Thoracic aorta (tissue), 2 donors: Measurements from ENCODE around the gene PLEKHG4. TPM values are rescaled to one million over a fixed set of nuclear protein-coding genes. Genes with fewer than 3 reads are reported as not detected.

Source experiments
- ATAC-seq: fragments of 150-250 bp; one replicate; pipeline ENCODE4 v1.8.0; 2017; ENCODE audit warnings: low read depth; ENCODE audit not compliant: insufficient number of reproducible peaks, low FRiP score
- DNase-seq: peaks from one replicate; pipeline ENCODE4 v3.0.0-alpha.2; 2020; ENCODE audit warnings: low spot score
- H3K27ac ChIP-seq, 2 donors: fragments of 200-600 bp; sonication (generic); 1 replicate in 1 of 2; 2 replicates in 1 of 2; pipeline ENCODE4 v1.5.1; 2016; ENCODE audit warnings: mild to moderate bottlenecking in 2 of 2, moderate library complexity in 2 of 2
- H3K27me3 ChIP-seq: fragments of 200-600 bp; sonication (generic); replicated peaks from 2 replicates; pipeline ENCODE4 v1.6.0; 2016; ENCODE audit warnings: mild to moderate bottlenecking; ENCODE audit not compliant: insufficient read depth
- H3K36me3 ChIP-seq: fragments of 200-600 bp; sonication (generic); one replicate; pipeline ENCODE4 v1.5.1; 2016
- H3K4me1 ChIP-seq, 2 donors: fragments of 200-600 bp; sonication (generic); 1 replicate in 1 of 2; 2 replicates in 1 of 2; pipeline versions ENCODE4 v1.5.1 to v1.6.0; 2016; ENCODE audit warnings: low read depth in 2 of 2, mild to moderate bottlenecking in 1 of 2; ENCODE audit not compliant: control insufficient read depth in 1 of 2
- H3K4me3 ChIP-seq: fragments of 200-600 bp; sonication (generic); 2 replicates; pipeline ENCODE4 v1.5.1; 2016; ENCODE audit warnings: mild to moderate bottlenecking
- H3K9me3 ChIP-seq: fragments of 200-600 bp; sonication (generic); 2 replicates; pipeline ENCODE4 v1.5.1; 2016
- CTCF ChIP-seq: fragments of 200-600 bp; sonication (generic); IDR thresholded peaks from one replicate; pipeline ENCODE4 v1.5.1; 2019; ENCODE audit warnings: antibody characterized with exemption
- total RNA-seq, 2 donors: library from RNA; depleted of rRNA; stranded (reverse); fragments of >200 nt; gene quantifications; one replicate each; pipeline versions ENCODE4 v1.1.0 to v1.2.3, GENCODE V29; 2016

The PLEKHG4 gene
- total RNA-seq, 2 donors from 2014 or later, result 3.1 to 15.6 TPM

- Histone ChIP-seq H3K27me3 (no peaks in the 10 kb centered on the region), H3K36me3 (peaks cover 66% of the 10 kb centered on the region), H3K4me1 (no peaks in the 10 kb centered on the region), H3K27ac (no peak overlapping the region), H3K4me3 (no peak overlapping the region), H3K9me3 (no peaks in the 10 kb centered on the region)
- DNase-seq (no peak), ATAC-seq (no peak)
- TF ChIP-seq CTCF, result no peak
Measured at GRCh38 chr16:67234180-67234597, 45.1 kb upstream of the PLEKHG4 start.

- no peak for DNase-seq
- Histone ChIP-seq H3K9me3 (no peaks in the 10 kb centered on the region), H3K27ac (no peak overlapping the region), H3K27me3 (no peaks in the 10 kb centered on the region), H3K36me3 (peaks cover 48% of the 10 kb centered on the region), H3K4me3 (no peak overlapping the region), H3K4me1 (peaks cover 4 to 11% of the 10 kb centered on the region in 2 donors)
- no peak for TF ChIP-seq CTCF
- ATAC-seq, result no peak
Measured at GRCh38 chr16:67235816-67236562, 43.3 kb upstream of the PLEKHG4 start.

GRCh38 chr16:67236563-67237395, 42.6 kb upstream of the PLEKHG4 start:
- H3K27me3 ChIP-seq, result no peaks in the 10 kb centered on the region
- peaks cover 41% of the 10 kb centered on the region for H3K36me3 ChIP-seq
- peaks cover 11 to 19% of the 10 kb centered on the region in 2 donors for H3K4me1 ChIP-seq
- ATAC-seq, result no peak
- H3K4me3 ChIP-seq, result no peak overlapping the region
- no peak for TF ChIP-seq CTCF
- DNase-seq, result no peak
- no peaks in the 10 kb centered on the region for H3K9me3 ChIP-seq
- no peak overlapping the region for H3K27ac ChIP-seq

GRCh38 chr16:67237396-67238277, 41.7 kb upstream of the PLEKHG4 start:
- Histone ChIP-seq H3K4me1 (peaks cover 11 to 21% of the 10 kb centered on the region in 2 donors), H3K36me3 (peaks cover 39% of the 10 kb centered on the region), H3K9me3 (no peaks in the 10 kb centered on the region), H3K27me3 (no peaks in the 10 kb centered on the region), H3K27ac (no peak overlapping the region), H3K4me3 (no peak overlapping the region)
- DNase-seq (no peak), ATAC-seq (no peak)
- no peak for TF ChIP-seq CTCF

- no peak overlapping the region for H3K27ac ChIP-seq
- peaks cover 38% of the 10 kb centered on the region for H3K36me3 ChIP-seq
- no peaks in the 10 kb centered on the region for H3K9me3 ChIP-seq
- H3K4me1 ChIP-seq, result peaks cover 11 to 21% of the 10 kb centered on the region in 2 donors
- H3K27me3 ChIP-seq, result no peaks in the 10 kb centered on the region
- no peak overlapping the region for H3K4me3 ChIP-seq
- DNase-seq (no peak), ATAC-seq (no peak)
- no peak for TF ChIP-seq CTCF
Measured at GRCh38 chr16:67238278-67238575, 41.1 kb upstream of the PLEKHG4 start.
